Upper lobe of left lung (tissue), 6 donors: ENCODE results near the gene C2orf81. TPM values are rescaled to one million over a fixed set of nuclear protein-coding genes. Genes with fewer than 3 reads are reported as not detected.

ENCODE experiments used
- ATAC-seq, 2 donors: fragments of 200-7000 bp; cut with Tn5 transposase; one replicate each; pipeline ENCODE4 v1.9.1; 2022; ENCODE audit warnings: mild to moderate bottlenecking in 2 of 2, moderate library complexity in 2 of 2; ENCODE audit not compliant: low FRiP score in 2 of 2
- DNase-seq, 2 donors: peaks; one replicate each; pipeline ENCODE4 v3.0.0-alpha.2; 2019 to 2020
- H3K27ac ChIP-seq, 4 donors: fragments of 200-600 bp; sonication (generic); one replicate each; pipeline ENCODE4 v1.5.1; 2016 to 2019
- H3K27me3 ChIP-seq, 4 donors: fragments of 200-600 bp; sonication (generic); one replicate each; pipeline ENCODE4 v1.5.1; 2017 to 2019
- H3K36me3 ChIP-seq, 4 donors: fragments of 200-600 bp; sonication (generic); one replicate each; pipeline ENCODE4 v1.5.1; 2016 to 2019
- H3K4me1 ChIP-seq, 4 donors: fragments of 200-600 bp; sonication (generic); one replicate each; pipeline ENCODE4 v1.5.1; 2018 to 2019
- H3K4me3 ChIP-seq, 4 donors: fragments of 200-600 bp; sonication (generic); one replicate each; pipeline ENCODE4 v1.5.1; 2017 to 2019; ENCODE audit warnings: mild to moderate bottlenecking in 2 of 4, moderate library complexity in 1 of 4
- H3K9me3 ChIP-seq, 4 donors: fragments of 200-600 bp; sonication (generic); one replicate each; pipeline ENCODE4 v1.5.1; 2018 to 2019
- EP300 ChIP-seq, 4 donors: sonication (generic); formaldehyde crosslinking; IDR thresholded peaks; one replicate each; pipeline ENCODE4 v1.5.1; 2017; ENCODE audit warnings: antibody characterized with exemption in 4 of 4, control low read depth in 2 of 4
- POLR2A ChIP-seq, 4 donors: fragments of 450-650 bp; IDR thresholded peaks; one replicate each; pipeline ENCODE4 v1.5.1; 2016 to 2017; ENCODE audit warnings: antibody characterized with exemption in 4 of 4, mild to moderate bottlenecking in 2 of 4
- POLR2AphosphoS5 ChIP-seq, 2 donors: sonication (generic); formaldehyde crosslinking; IDR thresholded peaks; one replicate each; pipeline ENCODE4 v1.5.1; 2017; ENCODE audit warnings: antibody characterized with exemption in 2 of 2
- WGBS, 2 donors: methylation state at CpG; one replicate each; pipeline ENCODE4 v1.1.5; 2017 to 2018; 5-methylcytosine and 5-hydroxymethylcytosine counted together
- total RNA-seq, 6 donors: library from RNA; depleted of rRNA in 4 of 6; stranded (reverse); fragments of >200 nt in 4 of 6; gene quantifications; one replicate each; pipeline versions ENCODE4 v1.1.0 to v1.2.1, GENCODE V29; 2016 to 2021
- TF ChIP-seq, protein P1 (sequence below), 6 experiments: fragments of 450-650 bp in 4 of 6; fragments of 200-600 bp in 2 of 6; sonication (generic) in 2 of 6; IDR thresholded peaks; one replicate each; pipeline ENCODE4 v1.5.1; 2016 to 2019; ENCODE audit warnings: antibody characterized with exemption in 6 of 6
- donor health status: DM: no; HTN: no; CAD: no; lungs with moderate emphysema.
- donor health status: DM: no; HTN: yes; CAD: no; lungs with severe emphysema.

C2orf81 gene
- total RNA-seq, 6 donors from 2014 or later = 2.6 to 12.3 (median 5.7) TPM

- H3K4me1 ChIP-seq = peaks cover 17 to 51% (median 26%) of the 10 kb centered on the region in 4 donors
- 65 to 73% methylated on average over 5 of the region's 5 CpGs for WGBS, 2 donors
- H3K36me3 ChIP-seq = peaks cover 0 to 1% (median 0%) of the 10 kb centered on the region in 4 donors
- DNase-seq (no peak), ATAC-seq (no peak)
- H3K4me3 ChIP-seq = peak overlapping the region in 3 of 4 donors; percentile 64 to 88 (median 85)
- H3K27ac ChIP-seq = no peak overlapping the region
- no peaks in the 10 kb centered on the region for H3K9me3 ChIP-seq
- TF ChIP-seq, protein P1, sequence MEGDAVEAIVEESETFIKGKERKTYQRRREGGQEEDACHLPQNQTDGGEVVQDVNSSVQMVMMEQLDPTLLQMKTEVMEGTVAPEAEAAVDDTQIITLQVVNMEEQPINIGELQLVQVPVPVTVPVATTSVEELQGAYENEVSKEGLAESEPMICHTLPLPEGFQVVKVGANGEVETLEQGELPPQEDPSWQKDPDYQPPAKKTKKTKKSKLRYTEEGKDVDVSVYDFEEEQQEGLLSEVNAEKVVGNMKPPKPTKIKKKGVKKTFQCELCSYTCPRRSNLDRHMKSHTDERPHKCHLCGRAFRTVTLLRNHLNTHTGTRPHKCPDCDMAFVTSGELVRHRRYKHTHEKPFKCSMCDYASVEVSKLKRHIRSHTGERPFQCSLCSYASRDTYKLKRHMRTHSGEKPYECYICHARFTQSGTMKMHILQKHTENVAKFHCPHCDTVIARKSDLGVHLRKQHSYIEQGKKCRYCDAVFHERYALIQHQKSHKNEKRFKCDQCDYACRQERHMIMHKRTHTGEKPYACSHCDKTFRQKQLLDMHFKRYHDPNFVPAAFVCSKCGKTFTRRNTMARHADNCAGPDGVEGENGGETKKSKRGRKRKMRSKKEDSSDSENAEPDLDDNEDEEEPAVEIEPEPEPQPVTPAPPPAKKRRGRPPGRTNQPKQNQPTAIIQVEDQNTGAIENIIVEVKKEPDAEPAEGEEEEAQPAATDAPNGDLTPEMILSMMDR (IDR thresholded peaks at IDR 0.05) = no peak
- TF ChIP-seq POLR2AphosphoS5 (IDR thresholded peaks at IDR 0.05) = no peak
- no peak for TF ChIP-seq POLR2A (IDR thresholded peaks at IDR 0.05)
- TF ChIP-seq EP300 (IDR thresholded peaks at IDR 0.05) = no peak
- H3K27me3 ChIP-seq = no peaks in the 10 kb centered on the region
Observed at GRCh38 chr2:74390606-74391005, 30.8 kb downstream of the C2orf81 start.

DNA sequence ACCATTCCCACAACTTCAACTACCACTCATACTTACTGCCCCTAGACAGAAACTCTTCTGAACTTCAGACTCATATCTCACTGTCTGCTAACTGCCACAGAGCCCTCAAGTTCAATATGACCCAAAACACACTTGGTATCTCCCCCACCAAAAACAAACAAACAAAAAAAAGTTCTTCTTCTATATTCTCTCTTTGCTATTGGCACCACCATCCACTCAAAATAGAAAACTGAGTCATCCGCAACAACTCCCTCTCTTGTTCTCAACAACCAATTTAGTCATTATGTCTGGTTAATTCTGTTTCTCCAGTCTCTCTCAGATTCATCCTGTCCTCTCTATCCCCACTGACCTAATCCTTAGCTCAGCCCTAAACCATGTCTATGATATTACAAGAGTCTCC lies 34.1 kb downstream of the C2orf81 start:
- H3K4me3 ChIP-seq = no peak overlapping the region
- peaks cover 42 to 82% (median 48%) of the 10 kb centered on the region in 4 donors for H3K4me1 ChIP-seq
- ATAC-seq (peak in 1 of 2 donors; percentile 35), DNase-seq (no peak)
- no peak for TF ChIP-seq POLR2A (IDR thresholded peaks at IDR 0.05)
- TF ChIP-seq POLR2AphosphoS5 (IDR thresholded peaks at IDR 0.05) = no peak
- TF ChIP-seq, protein P1 (IDR thresholded peaks at IDR 0.05) = no peak
- no peak for TF ChIP-seq EP300 (IDR thresholded peaks at IDR 0.05)
- H3K36me3 ChIP-seq = peaks cover 0 to 6% (median 0%) of the 10 kb centered on the region in 4 donors
- no peaks in the 10 kb centered on the region for H3K27me3 ChIP-seq
- H3K9me3 ChIP-seq = no peaks in the 10 kb centered on the region
- 93 to 97% methylated on average over 1 of the region's 1 CpG for WGBS, 2 donors
- no peak overlapping the region for H3K27ac ChIP-seq

DNA sequence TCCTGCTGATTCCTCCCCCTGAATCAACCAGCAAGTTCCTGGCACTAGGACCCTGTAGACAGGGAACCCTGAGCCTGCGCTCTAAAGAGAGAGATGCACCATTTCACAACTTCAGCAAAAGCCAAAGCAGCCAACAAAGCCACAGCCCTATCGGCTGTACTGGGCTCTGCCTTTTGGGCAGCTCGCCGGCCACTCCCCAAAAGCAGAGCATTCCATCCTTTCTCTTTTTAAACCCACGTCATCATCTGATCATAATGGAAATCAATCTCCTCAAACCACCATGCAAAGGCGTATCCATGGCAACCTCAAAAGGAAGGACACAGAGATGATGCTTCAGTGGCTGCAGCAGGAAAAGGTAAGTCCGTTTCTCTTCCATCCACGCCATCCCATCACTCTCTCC lies 36.0 kb downstream of the C2orf81 start:
- Histone ChIP-seq H3K36me3 (peaks cover 0 to 6% (median 0%) of the 10 kb centered on the region in 4 donors), H3K27me3 (no peaks in the 10 kb centered on the region), H3K4me1 (peaks cover 52 to 86% (median 58%) of the 10 kb centered on the region in 4 donors), H3K9me3 (no peaks in the 10 kb centered on the region), H3K4me3 (no peak overlapping the region), H3K27ac (peak overlapping the region in 3 of 4 donors; percentile 8 to 72 (median 60))
- 78 to 79% methylated on average over 8 of the region's 8 CpGs for WGBS, 2 donors
- ATAC-seq (peak; percentile 21 to 28), DNase-seq (no peak)
- TF ChIP-seq EP300 (IDR thresholded peaks at IDR 0.05) = no peak
- TF ChIP-seq, protein P1 (IDR thresholded peaks at IDR 0.05) = no peak
- TF ChIP-seq POLR2A (IDR thresholded peaks at IDR 0.05) = no peak

DNA sequence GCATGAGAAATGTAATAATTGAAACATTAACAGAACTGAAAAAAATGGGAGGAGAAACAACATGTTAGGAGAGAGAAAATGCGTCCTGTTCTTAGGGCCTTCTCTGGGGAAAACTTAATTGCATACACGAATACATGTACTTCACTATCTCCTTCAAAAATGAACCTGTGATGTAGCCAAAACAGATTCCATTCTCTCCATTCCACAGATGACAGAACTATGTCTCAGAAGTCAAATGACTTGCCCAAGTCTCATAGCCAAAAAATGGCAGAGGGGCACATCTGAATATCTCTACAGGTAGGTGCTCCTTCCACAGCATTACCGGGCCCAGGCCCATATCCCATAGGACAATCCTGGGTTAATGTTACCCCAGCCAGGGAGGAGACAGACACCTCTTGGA lies 37.4 kb downstream of the C2orf81 start:
- Histone ChIP-seq H3K9me3 (no peaks in the 10 kb centered on the region), H3K27ac (peak overlapping the region; percentile 4 to 72 (median 53)), H3K36me3 (peaks cover 0 to 6% (median 0%) of the 10 kb centered on the region in 4 donors), H3K27me3 (no peaks in the 10 kb centered on the region), H3K4me3 (no peak overlapping the region), H3K4me1 (peaks cover 52 to 86% (median 59%) of the 10 kb centered on the region in 4 donors)
- 79 to 82% methylated on average over 3 of the region's 3 CpGs for WGBS, 2 donors
- TF ChIP-seq, protein P1 (IDR thresholded peaks at IDR 0.05) = no peak
- no peak for TF ChIP-seq POLR2A (IDR thresholded peaks at IDR 0.05)
- TF ChIP-seq EP300 (IDR thresholded peaks at IDR 0.05) = no peak
- TF ChIP-seq POLR2AphosphoS5 (IDR thresholded peaks at IDR 0.05) = no peak
- ATAC-seq (no peak), DNase-seq (no peak)

- ATAC-seq = peak in 1 of 2 donors; percentile 79
- no peak overlapping the region for H3K4me3 ChIP-seq
- peaks cover 50 to 83% (median 59%) of the 10 kb centered on the region in 4 donors for H3K4me1 ChIP-seq
- H3K9me3 ChIP-seq = no peaks in the 10 kb centered on the region
- H3K27me3 ChIP-seq = no peaks in the 10 kb centered on the region
- TF ChIP-seq EP300 (IDR thresholded peaks at IDR 0.05) = no peak
- TF ChIP-seq POLR2A (IDR thresholded peaks at IDR 0.05) = no peak
- TF ChIP-seq, protein P1 (IDR thresholded peaks at IDR 0.05) = no peak
- TF ChIP-seq POLR2AphosphoS5 (IDR thresholded peaks at IDR 0.05) = peak in 1 of 2 donors; percentile 23
- peak in 1 of 2 donors; percentile 20 for DNase-seq
- peak overlapping the region; percentile 4 to 72 (median 53) for H3K27ac ChIP-seq
- WGBS, 2 donors = 31% methylated on average over 1 of the region's 1 CpG
- H3K36me3 ChIP-seq = peaks cover 0 to 6% (median 0%) of the 10 kb centered on the region in 4 donors
Observed at GRCh38 chr2:74383254-74383653, 38.2 kb downstream of the C2orf81 start.
